GM18499 (cell line): Measurements from ENCODE around the gene PCBP3.

Experiments
- ATAC-seq: cut with Tn5 transposase; IDR thresholded peaks from one replicate; pipeline ENCODE4 v1.9.1; 2021; ENCODE audit warnings: moderate number of reproducible peaks; ENCODE audit not compliant: insufficient read depth, unreplicated experiment

PCBP3 gene

DNA sequence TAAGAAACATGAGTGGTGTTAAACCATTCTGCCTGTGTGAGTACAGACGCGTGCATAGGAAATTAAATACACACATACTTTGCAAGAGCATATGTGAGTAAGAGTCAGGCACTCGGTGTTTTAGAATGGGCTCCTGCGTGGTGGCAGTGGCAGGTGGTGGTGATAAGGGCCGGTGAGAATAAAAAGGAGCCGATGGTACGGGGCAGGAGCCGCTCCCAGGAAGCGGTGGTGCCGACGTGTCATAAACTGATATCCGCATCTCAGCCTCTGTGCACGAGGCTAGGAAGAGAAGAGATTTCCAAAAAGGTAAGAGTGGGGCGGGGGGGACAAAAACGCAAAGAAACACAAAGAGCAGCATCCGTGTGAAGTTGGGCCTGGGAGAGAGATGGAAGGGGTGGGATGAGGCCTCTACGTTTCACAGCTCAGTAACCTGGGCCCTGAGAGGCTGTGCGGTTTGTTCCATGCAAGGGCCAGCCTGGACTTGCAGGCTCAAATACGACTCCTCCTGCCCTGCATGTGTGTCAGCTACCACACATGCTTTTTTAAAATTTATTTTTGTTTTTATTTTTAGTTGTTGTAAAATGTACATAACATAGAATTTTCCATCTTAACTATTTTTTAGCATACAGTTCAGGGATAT is 210.3 kb downstream of the PCBP3 start:
- no peak for ATAC-seq

DNA sequence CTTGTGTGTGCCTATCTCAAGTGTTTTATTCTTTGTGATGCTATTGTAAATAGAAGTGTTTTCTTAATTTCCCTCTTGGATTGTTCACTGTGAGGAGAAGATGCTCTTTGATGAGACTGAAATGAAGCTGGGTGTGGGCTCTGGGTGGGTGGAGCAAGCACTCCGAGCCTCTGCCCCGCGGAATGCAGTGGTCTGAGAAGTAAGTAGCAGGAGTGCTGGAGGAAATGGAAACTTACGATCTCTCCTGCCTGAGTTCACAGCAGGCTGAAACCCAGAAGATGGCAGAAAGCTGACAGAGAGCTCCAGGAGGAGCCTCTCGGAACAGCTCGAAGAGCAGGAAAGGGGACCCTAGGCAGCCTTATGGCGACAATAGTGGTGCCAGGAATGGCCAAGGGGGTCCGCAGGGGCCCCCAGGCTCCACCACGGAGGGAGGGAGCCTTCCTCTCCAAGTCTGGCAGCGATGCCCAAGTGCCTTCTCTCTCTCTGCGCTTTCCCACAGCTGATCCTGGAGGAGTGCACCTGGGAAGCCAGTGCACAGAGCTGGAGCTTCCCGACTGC is 211.2 kb downstream of the PCBP3 start:
- ATAC-seq: no peak

DNA sequence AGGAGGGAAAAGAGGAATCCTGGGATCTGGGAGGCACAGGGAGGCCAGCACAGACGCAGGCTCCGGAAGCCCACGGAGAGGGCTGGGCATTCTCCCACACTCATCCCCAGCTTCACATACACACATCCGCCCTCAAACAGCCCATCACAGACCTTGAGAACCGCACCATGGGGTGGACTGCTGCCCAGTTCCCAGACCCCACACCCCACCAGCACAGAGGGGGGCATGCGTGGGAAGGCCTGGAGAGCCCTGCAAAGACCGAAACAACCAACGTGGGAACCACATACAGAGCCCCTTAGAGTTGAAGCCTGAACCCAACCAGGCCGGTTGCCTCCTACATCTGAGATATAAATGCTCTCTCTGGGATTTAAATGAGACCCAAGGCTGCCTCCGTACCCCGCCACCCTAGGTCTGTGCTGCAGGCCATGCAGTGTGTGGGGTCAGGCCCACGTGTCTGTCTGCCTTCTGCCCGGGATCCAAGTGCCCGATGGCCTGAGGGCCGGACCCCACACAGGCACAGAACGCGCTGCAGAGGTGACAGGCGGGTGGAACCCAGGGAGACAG is 211.8 kb downstream of the PCBP3 start:
- no peak for ATAC-seq

DNA sequence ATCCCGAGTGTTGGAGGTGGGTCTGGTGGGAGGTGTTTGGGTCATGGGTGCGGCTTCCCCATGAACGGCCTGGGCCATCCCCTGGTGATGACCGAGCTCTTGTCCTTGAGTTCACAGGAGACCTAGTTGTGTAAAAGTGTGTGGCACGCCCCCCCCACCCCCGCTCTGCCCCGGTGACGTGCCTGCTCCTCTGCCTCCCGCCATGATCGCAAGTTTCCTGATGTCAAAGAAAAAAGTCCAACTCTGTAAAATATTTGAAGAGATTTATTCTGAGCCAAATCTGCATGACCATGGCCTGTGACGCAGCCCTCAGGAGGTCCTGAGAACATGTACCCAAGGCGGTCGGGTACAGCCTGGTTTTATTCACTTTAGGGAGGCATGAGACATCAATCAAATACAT is 212.9 kb downstream of the PCBP3 start:
- no peak for ATAC-seq

DNA sequence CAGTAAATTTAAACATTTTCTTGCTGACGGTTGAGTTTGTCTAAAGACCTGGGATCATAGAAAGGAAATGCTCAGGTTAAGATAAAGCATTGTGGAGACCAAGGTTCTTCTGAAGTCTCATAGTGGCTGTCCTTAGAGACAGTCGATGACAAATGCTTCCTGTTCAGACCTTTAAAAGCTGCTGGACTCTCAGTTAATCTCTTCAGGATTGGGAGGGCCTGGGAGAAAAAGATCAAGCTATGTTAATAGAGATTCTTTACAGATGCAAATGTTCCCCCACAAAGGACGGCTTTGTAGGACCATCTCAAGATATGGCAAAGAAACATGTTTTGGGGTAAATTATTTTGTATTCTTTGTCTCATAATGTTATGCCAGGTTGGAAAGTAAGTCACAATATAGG is 213.4 kb downstream of the PCBP3 start:
- ATAC-seq: no peak

DNA sequence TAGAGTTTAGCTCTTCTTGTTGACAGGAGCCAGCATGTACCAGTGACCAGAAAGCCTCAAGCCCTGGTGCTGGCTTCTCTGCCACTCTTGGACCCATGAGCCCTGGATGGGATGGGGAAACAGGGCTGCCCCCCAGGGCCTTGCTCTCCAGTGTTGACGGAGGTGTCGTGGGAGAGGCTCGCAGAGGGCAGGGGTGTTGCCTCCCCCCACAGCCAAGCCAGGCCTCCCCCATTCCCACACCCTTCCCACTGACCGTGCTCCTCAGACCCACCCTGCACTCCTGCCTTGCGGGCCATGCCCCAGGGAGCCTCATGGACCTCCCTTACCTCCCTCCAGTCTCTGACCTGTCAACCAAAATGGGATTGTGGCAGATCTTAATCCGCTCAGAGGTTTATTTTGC is 214.2 kb downstream of the PCBP3 start:
- ATAC-seq: no peak

DNA sequence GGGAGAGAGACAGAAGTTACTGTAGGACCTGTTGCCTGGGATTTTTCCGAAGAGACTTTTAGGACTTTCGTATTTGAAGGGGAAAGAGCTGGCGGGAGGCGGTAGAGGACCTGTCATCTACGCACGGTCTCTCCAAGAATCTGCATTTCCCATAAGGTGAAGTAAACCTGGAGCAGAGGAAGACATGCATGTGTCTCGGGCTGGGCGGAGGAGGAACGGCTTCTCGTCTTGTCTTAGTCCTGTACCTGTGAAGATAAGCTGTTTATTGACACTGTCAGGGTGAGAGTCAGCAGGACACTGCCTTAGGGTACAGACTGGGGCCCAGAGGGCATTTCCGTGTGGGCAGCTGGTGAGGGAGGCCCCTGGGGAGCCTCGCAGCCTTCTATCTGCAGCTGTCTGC is 214.7 kb downstream of the PCBP3 start:
- no peak for ATAC-seq

DNA sequence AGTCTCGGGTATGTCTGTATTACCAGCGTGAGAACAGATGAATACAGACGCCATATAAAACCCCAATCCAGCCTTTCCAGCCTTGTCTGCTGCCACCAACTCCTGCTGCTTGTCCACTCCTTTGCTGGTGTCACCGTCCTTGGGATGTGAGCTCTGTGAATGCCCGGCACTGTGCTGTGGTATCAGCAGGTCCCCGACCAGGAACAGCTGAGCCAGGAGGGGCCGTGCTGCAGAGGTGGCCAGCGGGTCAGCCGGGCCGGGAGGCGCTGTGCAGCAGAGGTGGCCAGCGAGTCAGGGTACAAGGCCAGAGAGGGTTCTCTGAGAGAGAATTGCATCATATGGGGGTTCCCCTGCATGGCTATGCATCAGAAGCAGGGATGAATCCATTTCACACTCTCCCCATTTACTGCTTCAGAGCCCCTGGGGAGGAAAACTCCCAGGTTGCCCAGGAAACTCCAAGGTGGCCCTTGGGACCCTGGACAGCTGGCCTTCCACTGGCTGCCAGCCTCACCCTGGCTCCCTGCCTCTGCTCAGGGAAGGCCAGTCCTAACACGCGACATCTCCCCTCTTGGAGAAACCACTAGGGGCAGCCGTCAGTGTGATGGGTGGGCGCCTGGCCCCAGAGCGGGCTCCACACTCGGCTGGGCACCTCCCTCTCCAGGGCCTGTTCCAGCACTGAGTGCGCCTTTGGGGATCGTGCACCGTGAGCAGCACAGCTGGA is 215.7 kb downstream of the PCBP3 start:
- no peak for ATAC-seq

DNA sequence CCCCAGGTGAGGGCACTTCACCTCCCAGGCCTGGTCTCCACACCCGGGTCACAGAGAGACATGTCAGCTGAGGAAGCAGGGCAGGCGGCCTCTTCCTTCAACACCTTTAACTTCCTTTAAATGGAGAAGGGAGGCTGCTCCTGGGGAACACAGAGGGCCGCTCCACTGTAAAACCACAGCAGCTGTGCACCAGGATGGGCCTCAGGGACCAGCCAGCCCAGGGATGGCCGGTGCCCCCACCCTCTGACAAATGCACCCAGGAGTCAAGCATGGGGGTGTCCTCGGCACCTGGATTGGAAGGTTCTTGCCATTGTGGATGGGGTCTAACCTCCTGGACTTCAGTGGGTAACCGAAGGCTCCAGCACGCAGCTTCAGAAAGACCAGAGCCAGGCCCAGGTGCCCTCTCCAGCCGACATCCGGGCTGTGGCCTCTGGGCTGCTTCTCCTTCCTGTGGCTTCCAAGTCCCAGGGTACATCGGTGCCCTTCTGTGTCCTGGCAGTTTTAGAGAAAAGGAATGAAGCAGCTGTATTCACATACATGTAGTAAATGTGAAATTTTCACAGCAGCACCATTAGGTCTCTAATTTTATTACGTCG is 216.3 kb downstream of the PCBP3 start:
- no peak for ATAC-seq

DNA sequence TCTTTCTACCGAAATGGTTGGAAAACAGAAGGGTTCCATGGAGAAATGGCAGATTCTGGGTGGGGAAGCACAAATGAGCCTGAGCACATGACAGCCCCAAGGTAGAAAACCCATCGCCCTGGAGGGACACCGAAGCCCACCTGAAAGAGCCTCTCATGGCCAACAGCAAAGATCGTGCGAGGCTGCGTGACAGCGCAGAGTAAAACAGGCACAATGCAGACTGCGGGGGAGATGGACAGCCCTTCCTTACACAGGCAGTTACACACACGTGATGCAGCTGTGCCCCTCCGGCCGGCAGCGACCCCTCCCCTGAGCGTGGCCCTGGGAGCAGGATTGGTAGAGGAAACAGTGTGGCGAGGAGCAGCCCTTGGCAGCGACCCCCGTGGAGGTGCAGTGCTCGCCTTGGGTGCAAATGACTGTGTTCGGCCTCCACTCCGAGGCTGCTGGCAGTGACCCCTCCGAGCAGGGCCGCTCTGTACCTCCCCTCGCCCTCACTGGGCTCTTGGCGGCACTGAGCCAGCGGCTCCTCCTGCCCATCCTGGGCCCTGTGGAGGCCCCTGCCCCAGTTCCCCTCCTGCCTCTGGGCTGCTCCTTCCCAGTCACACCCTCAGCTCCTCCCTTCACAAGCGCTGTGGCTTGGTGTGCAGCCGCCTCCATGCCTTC is 217.1 kb downstream of the PCBP3 start:
- no peak for ATAC-seq

DNA sequence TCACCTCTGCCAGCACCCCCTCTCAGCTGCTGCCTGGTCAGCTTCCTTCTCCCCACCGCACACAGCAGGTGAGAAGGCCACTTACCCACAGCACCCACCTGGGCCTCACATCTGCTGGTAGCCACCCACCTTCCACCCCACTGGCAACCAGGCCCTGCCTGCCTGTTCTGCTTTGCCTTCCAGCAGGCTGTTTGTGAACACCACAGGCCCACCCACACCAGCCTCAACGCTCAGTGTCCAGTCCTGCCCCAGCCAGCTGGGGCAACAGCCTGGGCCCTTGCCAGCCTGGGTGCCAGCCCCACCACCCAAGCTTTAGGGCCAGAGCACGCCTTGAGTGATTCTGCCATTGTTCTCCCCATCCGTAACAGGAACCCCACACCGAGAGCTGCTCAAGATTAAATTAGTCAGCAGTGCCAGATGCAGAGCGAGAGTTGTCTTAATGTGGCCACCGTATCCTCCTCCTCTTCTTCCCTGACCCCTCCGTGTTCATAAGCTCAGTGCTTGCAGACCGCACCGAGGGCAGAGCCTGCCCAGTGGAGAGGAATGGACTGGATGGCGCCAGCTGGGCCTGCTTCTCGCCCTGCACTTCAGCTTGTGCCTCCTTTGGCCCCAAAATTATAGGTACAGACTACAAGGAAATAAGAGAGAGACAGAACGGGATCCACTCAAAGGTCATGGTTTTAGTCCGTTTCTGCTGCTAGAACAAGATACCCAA is 217.8 kb downstream of the PCBP3 start:
- no peak for ATAC-seq

DNA sequence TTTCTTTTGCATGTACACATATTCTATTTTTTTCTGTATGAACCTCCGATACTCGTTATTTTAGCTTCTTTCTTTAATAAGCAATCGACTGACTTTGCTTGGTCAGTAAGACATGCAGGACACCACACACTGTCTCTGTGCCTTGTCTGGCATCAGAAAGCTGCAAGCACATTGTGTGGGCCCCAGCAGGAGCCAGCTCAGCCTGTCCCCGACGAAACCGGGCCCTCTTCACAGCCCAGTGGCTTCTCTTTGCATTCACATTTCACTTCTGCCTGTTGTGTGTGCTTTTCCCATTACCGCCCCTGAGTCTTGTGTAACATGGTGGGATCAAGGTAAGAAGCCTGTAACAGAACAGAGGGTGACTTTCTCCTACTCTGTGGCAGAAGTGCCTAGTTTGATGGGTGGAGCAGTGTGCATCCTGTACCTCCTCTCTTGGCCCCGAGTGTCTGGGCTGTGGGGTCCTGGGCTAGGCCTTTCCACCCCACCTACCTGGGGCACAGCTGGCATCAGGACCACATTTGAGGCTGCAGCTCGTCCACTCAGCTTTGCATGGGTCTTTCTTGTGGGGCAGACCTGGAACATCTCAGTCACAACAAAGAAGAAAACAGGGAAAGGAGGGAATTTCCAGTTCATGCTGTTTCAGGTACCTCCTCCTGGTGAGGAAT is 219.2 kb downstream of the PCBP3 start:
- ATAC-seq: no peak

DNA sequence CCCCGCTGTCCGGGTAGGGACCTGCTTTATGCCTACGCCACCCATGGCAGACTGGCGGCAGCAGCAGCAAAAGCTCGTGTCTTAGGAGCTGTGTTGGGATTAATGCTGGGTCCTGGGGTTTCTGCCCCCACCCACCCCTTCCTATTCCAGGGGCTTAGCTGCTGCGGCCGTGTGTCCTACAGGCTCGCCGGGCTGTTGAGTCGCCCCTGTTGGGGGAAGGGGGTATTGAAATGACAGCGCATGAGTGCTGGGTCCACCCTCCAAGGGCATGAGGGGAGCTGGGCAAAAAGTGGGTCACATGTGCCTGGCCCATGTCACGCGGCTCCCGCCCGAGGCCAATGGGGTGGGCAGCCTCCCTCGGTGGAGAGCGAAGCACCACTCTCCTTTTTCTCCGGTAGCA is 219.7 kb downstream of the PCBP3 start:
- ATAC-seq: no peak

DNA sequence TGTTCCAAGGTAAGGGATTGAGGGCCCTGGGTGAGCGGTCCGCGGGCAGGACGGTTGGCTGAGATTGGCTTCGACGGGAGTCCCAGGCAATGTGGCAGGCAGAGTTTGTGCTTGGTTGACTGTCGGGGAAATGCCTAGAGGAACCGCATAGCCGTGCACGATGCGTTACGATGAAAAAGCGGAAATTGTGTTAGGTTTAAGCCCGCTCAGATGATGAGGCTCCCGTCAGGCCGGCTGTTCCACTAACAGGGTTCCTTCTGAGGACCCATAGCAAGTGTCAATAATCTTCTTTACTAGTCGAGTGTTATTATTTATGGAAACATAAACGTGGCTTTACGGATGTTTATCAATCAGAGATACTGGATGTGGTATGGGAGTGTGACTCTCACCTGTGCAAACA is 220.2 kb downstream of the PCBP3 start:
- no peak for ATAC-seq

DNA sequence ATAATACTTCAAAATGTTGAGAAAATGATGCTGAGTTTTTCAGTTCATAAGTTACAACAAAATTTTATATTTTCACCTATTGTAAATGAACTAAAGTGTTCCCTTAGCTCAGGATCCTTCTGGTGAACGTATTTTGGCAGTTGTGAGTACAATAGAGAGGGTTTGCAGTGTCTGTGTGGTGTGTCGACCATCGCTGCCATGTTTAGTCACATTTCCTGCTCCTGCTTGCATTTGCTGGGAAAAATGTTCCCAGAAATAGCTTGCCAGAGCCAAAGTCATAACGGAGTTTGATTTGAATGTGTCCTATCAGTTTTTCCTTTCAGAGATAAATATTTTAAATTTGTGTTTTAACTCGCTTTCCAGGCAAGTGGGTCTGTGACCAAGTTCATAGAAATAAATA is 220.9 kb downstream of the PCBP3 start:
- no peak for ATAC-seq

DNA sequence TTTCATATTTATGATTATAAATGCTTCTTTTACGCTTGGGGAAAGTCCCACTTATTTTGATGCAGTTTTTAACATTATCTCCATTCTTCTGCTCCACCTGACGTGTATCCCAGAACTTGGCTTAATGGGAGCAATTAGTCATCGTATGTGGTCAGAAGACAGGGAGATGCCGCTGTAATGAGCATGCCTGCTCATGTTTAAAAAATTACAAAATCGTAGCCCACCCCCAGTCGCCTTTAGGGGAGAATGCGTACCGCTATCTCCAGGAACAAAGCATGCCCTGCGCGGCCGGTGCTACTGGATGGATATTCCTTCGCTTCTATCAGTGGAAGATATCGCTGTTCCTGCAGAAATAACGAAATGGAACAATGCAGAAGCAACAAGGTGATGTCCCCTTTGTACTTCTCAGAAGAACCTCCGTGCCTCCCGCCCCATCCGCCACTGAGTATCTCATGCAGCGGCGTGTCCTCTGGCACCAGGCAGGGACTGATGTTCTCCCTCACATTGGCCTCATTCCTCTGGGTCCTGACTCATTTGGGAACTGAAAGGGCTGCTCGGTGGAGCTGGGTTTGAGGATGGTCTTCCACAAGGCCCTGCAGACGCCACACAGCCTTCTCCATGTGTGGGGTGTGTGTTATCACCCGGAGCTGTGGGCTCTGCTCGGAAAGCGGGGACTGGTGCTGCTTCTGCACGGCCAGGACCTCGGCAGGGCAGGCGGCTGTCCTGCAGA is 221.7 kb downstream of the PCBP3 start:
- ATAC-seq: no peak

DNA sequence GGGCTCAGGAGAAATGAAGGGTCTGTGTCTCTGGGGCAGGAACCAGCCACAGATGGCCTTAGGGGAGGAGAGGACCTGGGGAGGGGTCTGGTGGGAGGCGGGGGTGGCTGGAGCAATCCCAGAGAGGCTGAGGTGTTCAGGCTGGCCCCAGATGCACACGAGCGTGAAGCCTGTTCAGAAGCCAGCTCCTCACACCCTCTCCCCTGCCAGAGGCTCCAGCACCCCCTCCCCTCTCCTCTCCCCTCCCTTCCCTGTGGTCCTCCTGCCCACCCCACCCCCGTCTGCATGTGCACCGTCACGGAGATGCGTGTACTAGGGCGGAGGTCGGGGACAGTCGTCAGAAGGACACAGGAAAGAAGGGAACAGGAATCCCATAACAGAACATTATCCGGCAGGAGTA is 223.0 kb downstream of the PCBP3 start:
- no peak for ATAC-seq

DNA sequence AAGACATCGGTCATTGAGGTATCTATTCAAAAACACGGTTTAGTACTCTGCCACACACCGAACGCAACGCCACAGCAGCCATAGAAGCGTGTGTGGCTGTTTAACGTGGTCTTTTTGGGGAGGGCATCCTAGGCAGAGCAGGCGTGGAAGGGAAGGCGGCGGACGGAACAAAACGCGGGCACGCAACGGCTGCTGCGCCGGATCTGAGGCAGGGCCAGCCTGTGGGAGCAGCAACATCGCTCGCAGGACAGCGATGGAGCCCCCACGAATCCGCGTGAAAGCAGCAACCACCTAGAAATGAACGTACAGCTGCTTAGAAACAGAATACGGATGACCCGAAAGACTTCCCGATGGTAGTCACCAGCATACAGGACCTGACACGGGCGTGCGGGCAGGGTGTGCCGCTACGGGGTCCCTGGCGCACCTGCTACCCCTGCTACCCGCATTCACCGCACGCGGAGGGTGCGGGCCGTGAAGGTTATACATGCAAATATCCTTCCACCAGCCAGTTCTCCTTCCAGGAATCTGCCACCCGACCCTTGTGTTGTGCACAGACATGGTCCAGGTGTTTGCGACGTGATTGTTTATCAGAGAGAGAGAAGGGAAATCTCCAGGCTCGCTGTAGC is 223.6 kb downstream of the PCBP3 start:
- no peak for ATAC-seq
